Smooth muscle cell of the brain vasculature (primary cell): Measurements from ENCODE around the gene TBX21.

Experiments
- DNase-seq: peaks from one replicate; pipeline ENCODE4 v3.0.0-alpha.2; 2012; ENCODE audit warnings: low read depth, low spot score

Gene TBX21

GRCh38 chr17:47713980-47714700 is 18.9 kb upstream of the TBX21 start:
- no peak for DNase-seq

GRCh38 chr17:47714773-47715396 is 18.2 kb upstream of the TBX21 start:
- no peak for DNase-seq

- DNase-seq, result no peak
Observed at GRCh38 chr17:47715669-47716325, 17.2 kb upstream of the TBX21 start.

DNA sequence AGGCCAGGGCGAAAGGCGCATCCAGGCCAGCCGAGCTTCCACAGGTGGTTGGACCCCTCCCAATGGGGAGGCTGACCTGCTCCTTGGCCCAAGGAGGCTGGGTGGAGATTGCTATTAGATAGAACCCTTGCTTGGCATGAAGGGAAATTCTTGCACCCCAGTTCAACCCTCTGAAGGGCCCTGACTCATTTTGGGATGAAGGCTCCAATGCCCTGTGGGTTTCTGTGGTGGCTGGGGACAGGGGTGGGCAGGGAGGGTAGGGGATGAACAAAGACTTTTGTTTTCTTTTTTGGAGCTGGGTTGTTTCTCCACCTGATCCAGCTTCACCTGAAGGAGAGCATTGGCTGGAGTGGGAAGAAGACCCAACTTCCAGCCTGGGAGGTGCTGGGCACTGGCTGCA is 16.7 kb upstream of the TBX21 start:
- no peak for DNase-seq

DNA sequence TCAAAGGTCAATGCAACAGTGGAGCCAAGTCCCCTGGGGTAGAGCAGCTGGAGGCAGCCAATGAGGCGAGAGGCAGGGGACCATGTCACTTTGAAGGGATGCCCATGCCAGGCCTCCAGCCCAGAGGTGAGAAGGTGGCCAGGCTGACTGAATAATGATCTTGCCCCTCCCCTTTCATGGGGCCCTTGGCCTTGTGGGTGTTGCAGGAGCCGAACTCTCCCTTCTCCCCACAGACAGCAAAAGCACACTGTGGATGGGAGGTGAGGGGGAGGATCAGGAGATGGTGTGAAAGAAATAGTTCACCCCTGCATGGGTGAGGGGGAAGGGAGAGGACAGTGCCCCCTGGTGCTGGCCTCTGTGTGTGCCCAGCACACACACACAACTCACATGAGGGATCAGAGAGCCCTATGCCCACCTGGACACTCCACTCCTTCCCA is 15.8 kb upstream of the TBX21 start:
- no peak for DNase-seq

- DNase-seq, result no peak
Observed at GRCh38 chr17:47717979-47718621, 14.9 kb upstream of the TBX21 start.

- DNase-seq, result no peak
Observed at GRCh38 chr17:47718634-47719405, 14.2 kb upstream of the TBX21 start.

GRCh38 chr17:47719411-47720152 is 13.5 kb upstream of the TBX21 start:
- no peak for DNase-seq

- no peak for DNase-seq
Observed at GRCh38 chr17:47720196-47720595, 12.8 kb upstream of the TBX21 start.

- no peak for DNase-seq
Observed at GRCh38 chr17:47720754-47721533, 12.1 kb upstream of the TBX21 start.

DNA sequence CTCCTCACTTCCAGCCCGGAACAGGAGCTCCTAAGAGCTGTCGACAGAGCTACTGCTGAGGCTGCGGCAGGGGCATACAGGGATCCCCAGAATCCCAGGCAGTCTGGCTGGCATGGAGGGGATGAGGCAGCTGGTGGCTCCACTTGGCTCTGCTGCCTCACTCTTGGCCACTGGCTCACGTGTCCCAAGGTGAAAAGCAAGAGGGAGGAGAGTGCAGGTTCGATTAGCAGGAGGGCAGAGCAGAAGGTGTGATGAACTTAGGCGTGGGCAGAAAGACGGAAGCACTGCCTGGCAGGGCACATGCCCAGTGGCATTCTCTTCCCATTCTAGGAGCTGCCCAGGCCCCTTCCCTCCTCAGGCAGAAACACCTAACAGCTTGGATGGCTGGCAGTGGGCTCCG is 11.3 kb upstream of the TBX21 start:
- DNase-seq, result no peak

DNA sequence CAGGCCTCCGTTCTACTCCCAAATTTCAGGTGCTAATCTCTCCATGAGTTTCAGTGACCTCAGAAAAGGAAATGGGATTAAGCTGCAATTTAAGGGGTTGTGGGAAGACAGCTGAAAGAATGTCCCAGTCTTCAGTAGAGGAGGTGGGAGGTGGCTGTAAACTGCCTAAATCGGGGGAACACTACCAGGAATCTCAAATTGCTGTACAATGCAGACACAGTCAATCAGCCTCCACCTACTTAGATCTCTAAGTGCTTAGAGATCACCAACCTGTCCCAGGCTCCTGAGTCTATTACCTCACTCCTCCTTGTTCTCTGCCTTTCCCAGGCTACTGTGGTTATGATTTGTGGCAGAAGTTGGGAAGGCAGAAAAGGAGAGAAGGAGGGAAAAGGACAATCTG is 8.3 kb upstream of the TBX21 start:
- DNase-seq, result no peak

GRCh38 chr17:47725446-47726111 is 7.5 kb upstream of the TBX21 start:
- DNase-seq, result no peak

DNA sequence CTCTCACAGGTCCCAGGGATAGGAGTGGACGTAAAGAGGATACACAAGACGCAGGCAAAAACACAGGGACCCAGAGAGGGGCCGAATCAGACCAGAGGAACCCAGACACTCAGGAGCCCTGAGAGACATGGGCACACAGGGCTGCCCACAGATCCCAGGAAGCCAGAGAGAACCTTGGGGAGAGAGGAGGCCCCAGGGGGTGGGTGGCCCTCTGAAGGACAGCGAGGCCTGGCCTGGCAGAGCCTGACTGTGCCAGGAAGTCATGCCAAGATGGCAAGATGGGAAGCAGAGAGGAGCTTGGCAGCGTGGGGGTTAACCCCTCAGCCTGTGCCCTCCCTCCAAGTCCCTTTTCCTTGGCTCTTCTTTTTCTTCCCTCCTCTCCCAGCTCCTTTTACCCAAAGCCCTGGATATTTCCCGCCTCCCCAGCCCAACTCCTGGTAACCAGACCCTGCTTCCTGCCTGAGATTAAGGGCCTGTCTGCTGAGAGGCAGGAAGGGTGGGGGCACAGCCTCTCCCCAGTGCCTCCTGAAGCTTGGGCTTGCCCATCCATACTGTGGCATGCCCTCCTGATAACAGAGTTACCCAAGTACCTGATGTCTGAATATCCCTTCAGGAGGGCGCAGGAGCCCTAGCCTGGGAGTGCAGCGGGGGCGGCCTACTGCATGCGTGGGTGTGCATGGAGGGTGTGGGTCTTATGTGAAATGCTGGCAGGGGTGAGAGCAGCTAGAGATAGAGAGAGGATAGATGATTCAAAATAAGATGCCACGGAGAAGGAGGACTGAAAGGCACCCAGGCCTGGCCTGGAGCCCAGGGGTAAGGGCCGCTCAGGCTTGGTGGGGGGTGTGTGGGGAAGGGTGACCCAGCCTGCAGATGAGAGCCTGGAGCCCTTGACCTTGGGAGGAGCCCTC is 6.0 kb upstream of the TBX21 start:
- no peak for DNase-seq

- no peak for DNase-seq
Observed at GRCh38 chr17:47727704-47728036, 5.4 kb upstream of the TBX21 start.

DNA sequence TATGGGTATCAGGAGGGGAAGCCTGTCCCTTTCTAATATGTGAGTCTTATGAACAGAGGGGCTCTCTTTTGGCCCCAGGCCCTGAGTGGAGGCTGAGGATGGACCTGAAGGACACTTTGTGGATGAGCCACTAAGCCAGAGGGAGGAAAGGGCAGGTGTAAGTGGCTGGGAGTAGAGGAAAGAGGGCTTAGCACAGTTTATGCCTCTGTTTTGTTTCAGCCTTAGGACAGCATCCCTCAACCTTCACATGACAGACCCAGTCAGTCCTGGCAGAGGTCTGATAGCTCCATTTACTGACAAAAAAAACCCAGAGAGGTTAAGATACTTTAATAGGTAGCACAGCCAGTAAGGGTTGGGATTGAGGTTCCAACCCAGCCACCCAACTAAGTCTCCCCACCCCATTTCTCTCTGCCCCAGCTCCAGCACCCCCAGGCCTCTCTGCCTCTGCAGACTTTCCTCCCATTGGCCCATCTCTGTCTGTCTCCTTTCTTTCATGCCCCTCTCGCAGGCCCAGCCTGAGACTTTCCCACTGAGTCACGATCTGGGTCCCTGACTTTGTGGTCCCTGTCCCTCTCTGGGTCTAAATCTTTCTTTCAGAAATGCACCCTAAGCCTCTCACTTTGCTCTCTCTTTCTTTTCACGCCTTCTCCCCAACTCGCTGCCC is 4.7 kb upstream of the TBX21 start:
- DNase-seq, result no peak

DNA sequence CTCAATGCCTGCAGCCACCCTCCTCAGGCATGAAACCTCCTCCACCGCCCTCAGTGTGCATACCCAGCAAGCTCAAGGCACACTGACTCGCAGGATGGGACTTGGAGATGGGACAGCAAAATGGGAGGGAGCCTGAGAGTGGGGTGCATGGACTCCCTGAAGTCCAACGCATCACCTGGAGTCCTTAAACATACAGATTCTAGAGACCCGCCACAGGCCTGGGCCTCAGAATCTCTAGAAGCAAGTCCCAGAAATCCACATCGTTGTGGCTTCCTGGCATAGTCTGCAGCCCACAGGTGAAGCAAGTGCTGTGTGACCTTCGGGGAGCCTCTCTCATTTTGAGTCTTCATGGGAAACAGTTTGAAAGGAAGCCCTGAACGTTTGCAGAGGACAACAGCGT is 3.6 kb upstream of the TBX21 start:
- DNase-seq, result no peak

GRCh38 chr17:47730681-47731080 is 2.4 kb upstream of the TBX21 start:
- no peak for DNase-seq
